ENCODE measurements around the gene SERPINA5. TPM values are rescaled to one million over a fixed set of nuclear protein-coding genes. Genes with fewer than 3 reads are reported as not detected.

SERPINA5 gene
- total RNA-seq, 4 donors from 2014 or later, result 2.3 to 8.4 (median 3.7) TPM

DNA sequence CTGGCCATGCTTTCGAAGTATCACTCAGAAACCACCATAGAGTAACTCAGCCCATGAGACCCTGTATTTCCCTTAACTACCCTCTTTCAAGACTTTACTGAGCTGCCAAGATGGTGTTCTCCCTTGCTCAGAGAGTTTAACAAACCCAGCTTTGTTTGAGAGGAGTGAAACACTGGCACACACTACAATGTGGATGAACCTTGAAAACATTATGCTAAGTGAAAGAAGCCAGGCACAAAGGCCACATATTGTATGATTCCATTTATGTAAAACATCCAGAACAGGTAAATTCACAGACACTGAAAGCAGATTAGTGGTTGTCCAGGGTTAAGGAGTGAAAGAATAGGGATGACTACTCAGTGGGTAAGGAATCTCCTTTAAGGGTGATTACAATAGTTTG is 49.8 kb downstream of the SERPINA5 start:
- Histone ChIP-seq H3K36me3 (no peaks in the 10 kb centered on the region), H3K4me1 (no peaks in the 10 kb centered on the region), H3K4me3 (no peak overlapping the region), H3K27me3 (peaks cover 40% of the 10 kb centered on the region), H3K9me3 (peaks cover 0 to 8% (median 0%) of the 10 kb centered on the region in 3 donors), H3K27ac (no peak overlapping the region)
- TF ChIP-seq, protein P1, sequence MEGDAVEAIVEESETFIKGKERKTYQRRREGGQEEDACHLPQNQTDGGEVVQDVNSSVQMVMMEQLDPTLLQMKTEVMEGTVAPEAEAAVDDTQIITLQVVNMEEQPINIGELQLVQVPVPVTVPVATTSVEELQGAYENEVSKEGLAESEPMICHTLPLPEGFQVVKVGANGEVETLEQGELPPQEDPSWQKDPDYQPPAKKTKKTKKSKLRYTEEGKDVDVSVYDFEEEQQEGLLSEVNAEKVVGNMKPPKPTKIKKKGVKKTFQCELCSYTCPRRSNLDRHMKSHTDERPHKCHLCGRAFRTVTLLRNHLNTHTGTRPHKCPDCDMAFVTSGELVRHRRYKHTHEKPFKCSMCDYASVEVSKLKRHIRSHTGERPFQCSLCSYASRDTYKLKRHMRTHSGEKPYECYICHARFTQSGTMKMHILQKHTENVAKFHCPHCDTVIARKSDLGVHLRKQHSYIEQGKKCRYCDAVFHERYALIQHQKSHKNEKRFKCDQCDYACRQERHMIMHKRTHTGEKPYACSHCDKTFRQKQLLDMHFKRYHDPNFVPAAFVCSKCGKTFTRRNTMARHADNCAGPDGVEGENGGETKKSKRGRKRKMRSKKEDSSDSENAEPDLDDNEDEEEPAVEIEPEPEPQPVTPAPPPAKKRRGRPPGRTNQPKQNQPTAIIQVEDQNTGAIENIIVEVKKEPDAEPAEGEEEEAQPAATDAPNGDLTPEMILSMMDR (IDR thresholded peaks at IDR 0.05), result no peak
- TF ChIP-seq POLR2A (IDR thresholded peaks at IDR 0.05) (no peak), POLR2AphosphoS5 (IDR thresholded peaks at IDR 0.05) (no peak), EP300 (IDR thresholded peaks at IDR 0.05) (no peak)
- WGBS, 2 donors (ENCODE audit: low coverage in 1 of 2), result 63 to 100% methylated on average over 1 of the region's 1 CpG
- no peak for ATAC-seq

DNA sequence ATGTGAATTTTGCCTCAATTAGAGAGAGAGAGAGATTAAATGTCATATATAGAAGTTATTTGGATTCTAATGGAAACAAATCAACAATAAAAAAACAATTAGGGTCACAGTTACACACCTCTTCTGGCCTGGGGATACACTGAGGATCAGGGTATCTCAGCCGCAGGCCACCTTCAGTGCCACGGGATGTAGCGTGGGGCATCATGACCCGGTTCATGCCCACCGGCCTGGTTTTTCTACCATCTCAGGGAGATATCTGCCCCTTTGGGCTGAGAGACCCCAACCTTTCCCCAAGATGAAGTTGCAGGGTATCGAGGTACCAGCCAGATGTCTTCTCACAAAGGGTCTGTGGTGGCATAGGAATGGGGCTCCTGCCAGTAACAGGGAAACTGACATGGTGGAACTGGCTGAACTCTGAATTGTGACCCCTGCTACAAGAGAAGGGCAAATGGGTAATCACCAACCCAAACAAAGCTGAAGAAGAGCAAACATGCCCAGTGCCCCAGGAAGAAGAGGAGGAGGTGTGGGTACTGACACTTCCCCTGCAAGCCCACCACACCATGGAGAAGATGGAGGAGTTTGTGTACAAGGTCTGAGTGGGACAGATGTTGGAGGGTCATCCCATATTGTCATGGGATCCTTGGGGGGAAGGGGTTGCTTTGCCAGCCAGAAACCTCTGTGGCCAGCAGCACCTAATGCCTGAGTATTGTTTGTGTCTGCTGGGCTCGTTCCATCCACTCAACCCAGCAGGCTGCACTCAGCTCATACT is 50.5 kb downstream of the SERPINA5 start:
- Histone ChIP-seq H3K4me3 (no peak overlapping the region), H3K27me3 (peaks cover 40% of the 10 kb centered on the region), H3K27ac (no peak overlapping the region), H3K4me1 (no peaks in the 10 kb centered on the region), H3K36me3 (no peaks in the 10 kb centered on the region), H3K9me3 (peaks cover 0 to 8% (median 0%) of the 10 kb centered on the region in 3 donors)
- no peak for ATAC-seq
- 87 to 95% methylated on average over 4 to 5 of the region's 7 CpGs for WGBS, 2 donors (ENCODE audit: low coverage in 1 of 2)
- TF ChIP-seq POLR2AphosphoS5 (IDR thresholded peaks at IDR 0.05), result no peak
- TF ChIP-seq POLR2A (IDR thresholded peaks at IDR 0.05), result no peak
- TF ChIP-seq EP300 (IDR thresholded peaks at IDR 0.05), result no peak
- TF ChIP-seq, protein P1 (IDR thresholded peaks at IDR 0.05), result no peak

DNA sequence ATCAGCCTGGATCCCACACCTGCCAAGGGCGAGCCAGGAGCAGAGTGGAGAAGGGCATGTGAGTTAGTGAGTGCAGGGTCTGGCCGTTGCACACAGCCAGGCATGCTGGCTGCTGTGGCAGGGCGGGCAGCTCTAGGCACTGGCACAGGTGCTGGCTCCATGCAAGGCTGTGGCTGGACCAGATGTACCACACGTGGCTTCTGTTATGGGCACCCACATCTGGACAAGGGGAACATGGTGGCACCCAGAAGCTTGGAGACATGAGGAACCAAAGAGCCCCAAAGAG is 51.0 kb downstream of the SERPINA5 start:
- H3K4me3 ChIP-seq, result no peak overlapping the region
- WGBS, 2 donors (ENCODE audit: low coverage in 1 of 2), result no CpG with 5 or more reads among the region's 4 CpGs

DNA sequence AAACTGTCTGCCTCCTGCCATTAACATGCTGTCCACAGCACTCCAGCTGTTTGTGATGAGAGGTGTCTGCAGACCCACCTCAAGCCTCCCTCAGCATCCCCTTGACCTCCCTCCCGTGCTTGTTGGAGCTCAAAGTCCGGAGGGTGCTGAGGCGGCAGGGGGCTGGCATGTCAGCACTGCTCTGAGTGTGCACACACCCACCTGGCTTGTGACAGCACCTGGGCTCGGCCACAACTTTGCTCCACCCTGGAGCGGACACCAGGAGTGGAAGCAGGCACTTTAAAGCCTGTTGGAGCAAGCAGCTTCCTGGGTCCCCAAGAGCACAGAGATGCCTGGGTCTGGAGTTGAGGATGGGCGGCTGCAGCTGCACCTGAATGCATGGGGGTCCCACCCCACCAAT is 51.9 kb downstream of the SERPINA5 start:
- no peak overlapping the region for H3K4me3 ChIP-seq
- ATAC-seq, result no peak
- WGBS, 2 donors (ENCODE audit: low coverage in 1 of 2), result no CpG with 5 or more reads among the region's 6 CpGs
- no peaks in the 10 kb centered on the region for H3K36me3 ChIP-seq
- H3K27ac ChIP-seq, result no peak overlapping the region
- TF ChIP-seq EP300 (IDR thresholded peaks at IDR 0.05), result no peak
- peaks cover 28% of the 10 kb centered on the region for H3K27me3 ChIP-seq
- H3K4me1 ChIP-seq, result no peaks in the 10 kb centered on the region
- H3K9me3 ChIP-seq, result peaks cover 0 to 8% (median 0%) of the 10 kb centered on the region in 3 donors

More for the DNA sequence above, 51.0 kb downstream of the SERPINA5 start:
- ATAC-seq, result no peak
- Histone ChIP-seq H3K4me1 (no peaks in the 10 kb centered on the region), H3K27me3 (peaks cover 36% of the 10 kb centered on the region), H3K9me3 (peaks cover 0 to 8% (median 0%) of the 10 kb centered on the region in 3 donors), H3K27ac (no peak overlapping the region), H3K36me3 (no peaks in the 10 kb centered on the region)
- TF ChIP-seq POLR2A (IDR thresholded peaks at IDR 0.05) (no peak), EP300 (IDR thresholded peaks at IDR 0.05) (no peak), POLR2AphosphoS5 (IDR thresholded peaks at IDR 0.05) (no peak)
- TF ChIP-seq, protein P1 (IDR thresholded peaks at IDR 0.05), result no peak

DNA sequence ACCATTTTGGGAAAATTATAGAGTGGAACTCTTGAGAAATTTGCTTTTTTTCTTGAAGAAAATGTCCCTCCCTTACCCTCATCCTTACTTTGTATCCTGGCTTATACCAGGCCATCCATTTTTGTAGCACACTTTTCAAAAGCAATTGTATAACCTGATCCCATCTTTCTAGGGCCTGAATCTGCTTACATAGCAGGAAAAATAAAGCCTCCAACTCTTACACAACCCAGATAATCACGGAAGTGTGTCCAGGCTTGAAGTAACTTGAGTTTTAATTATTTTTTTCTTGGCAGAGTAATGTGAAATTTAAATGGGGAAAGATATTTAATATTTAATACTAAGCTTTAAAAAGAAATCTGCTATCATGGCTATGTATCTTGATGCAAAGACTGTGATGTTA is 53.9 kb downstream of the SERPINA5 start:
- no peak overlapping the region for H3K4me3 ChIP-seq
- ATAC-seq, result no peak
- peaks cover 23% of the 10 kb centered on the region for H3K27me3 ChIP-seq
- H3K27ac ChIP-seq, result no peak overlapping the region
- WGBS, 2 donors (ENCODE audit: low coverage in 1 of 2), result 29 to 83% methylated on average over 1 of the region's 1 CpG
- H3K4me1 ChIP-seq, result no peaks in the 10 kb centered on the region
- no peaks in the 10 kb centered on the region for H3K36me3 ChIP-seq
- TF ChIP-seq, protein P1 (IDR thresholded peaks at IDR 0.05), result no peak
- TF ChIP-seq POLR2AphosphoS5 (IDR thresholded peaks at IDR 0.05), result no peak
- no peak for TF ChIP-seq EP300 (IDR thresholded peaks at IDR 0.05)
- no peak for TF ChIP-seq POLR2A (IDR thresholded peaks at IDR 0.05)
- peaks cover 0 to 8% (median 0%) of the 10 kb centered on the region in 3 donors for H3K9me3 ChIP-seq

Measured in gastroesophageal sphincter (tissue), 4 donors.